Trophoblast cell (in vitro differentiated cells and primary cell): ENCODE results near the gene EPHB1.

Source experiments
- DNase-seq, 2 donors: peaks; one replicate each; pipeline ENCODE4 v3.0.0-alpha.2; 2016
- H2AFZ ChIP-seq: 2 replicates; pipeline ENCODE4 v1.6.1; 2013; ENCODE audit warnings: low read length, moderate library complexity, mild to moderate bottlenecking; ENCODE audit not compliant: insufficient read depth, poor library complexity
- H2AK5ac ChIP-seq: 2 replicates; pipeline ENCODE4 v1.6.1; 2013; ENCODE audit warnings: mild to moderate bottlenecking, low read length
- H2BK120ac ChIP-seq: 2 replicates; pipeline ENCODE4 v1.6.1; 2013; ENCODE audit warnings: low read length, mild to moderate bottlenecking, moderate library complexity; ENCODE audit not compliant: insufficient read depth, poor library complexity
- H2BK12ac ChIP-seq: 2 replicates; pipeline ENCODE4 v1.6.1; 2013; ENCODE audit warnings: mild to moderate bottlenecking, low read length, moderate library complexity
- H2BK5ac ChIP-seq: 2 replicates; pipeline ENCODE4 v1.6.1; 2013; ENCODE audit warnings: low read length, low read depth, moderate library complexity, mild to moderate bottlenecking; ENCODE audit not compliant: poor library complexity
- H3K14ac ChIP-seq: 2 replicates; pipeline ENCODE4 v1.6.1; 2013; ENCODE audit warnings: mild to moderate bottlenecking, low read length
- H3K18ac ChIP-seq: 2 replicates; pipeline ENCODE4 v1.6.1; 2013; ENCODE audit warnings: mild to moderate bottlenecking, low read length
- H3K23ac ChIP-seq: 2 replicates; pipeline ENCODE4 v1.6.1; 2013; ENCODE audit warnings: low read length
- H3K27ac ChIP-seq: 2 replicates; pipeline ENCODE4 v1.5.1; 2013; ENCODE audit warnings: low read depth, mild to moderate bottlenecking, inconsistent platforms, low read length, moderate library complexity
- H3K27me3 ChIP-seq: 2 replicates; pipeline ENCODE4 v1.6.1; 2013; ENCODE audit warnings: inconsistent platforms, mild to moderate bottlenecking, low read length, moderate library complexity; ENCODE audit not compliant: insufficient read depth
- H3K36me3 ChIP-seq, 2 experiments: 1 replicate in 1 of 2; 2 replicates in 1 of 2; pipeline ENCODE4 v1.6.1; 2013; ENCODE audit warnings: low read length in 2 of 2, mild to moderate bottlenecking in 2 of 2, moderate library complexity in 1 of 2; ENCODE audit not compliant: insufficient read depth in 2 of 2, control insufficient read depth in 1 of 2
- H3K4ac ChIP-seq: 2 replicates; pipeline ENCODE4 v1.6.1; 2013; ENCODE audit warnings: low read depth, mild to moderate bottlenecking, low read length, moderate library complexity
- H3K4me1 ChIP-seq, 2 experiments: 1 replicate in 1 of 2; 2 replicates in 1 of 2; pipeline ENCODE4 v1.6.1; 2013; ENCODE audit warnings: low read length in 2 of 2, mild to moderate bottlenecking in 2 of 2, moderate library complexity in 1 of 2; ENCODE audit not compliant: insufficient read depth in 2 of 2, control insufficient read depth in 1 of 2
- H3K4me2 ChIP-seq: 2 replicates; pipeline ENCODE4 v1.6.1; 2013; ENCODE audit warnings: inconsistent platforms, mild to moderate bottlenecking, low read length, moderate library complexity
- H3K4me3 ChIP-seq: 2 replicates; pipeline ENCODE4 v1.5.1; 2013; ENCODE audit warnings: mild to moderate bottlenecking, low read depth, low read length, inconsistent platforms
- H3K79me1 ChIP-seq: one replicate; pipeline ENCODE4 v1.6.1; 2013; ENCODE audit warnings: low read length
- H3K79me2 ChIP-seq: 2 replicates; pipeline ENCODE4 v1.6.1; 2013; ENCODE audit warnings: low read length, mild to moderate bottlenecking; ENCODE audit not compliant: control insufficient read depth, insufficient read depth, poor library complexity
- H3K9ac ChIP-seq: 2 replicates; pipeline ENCODE4 v1.6.1; 2013; ENCODE audit warnings: mild to moderate bottlenecking, low read length
- H3K9me3 ChIP-seq: 2 replicates; pipeline ENCODE4 v1.6.1; 2013; ENCODE audit warnings: low read depth, mild to moderate bottlenecking, control low read depth, inconsistent platforms, low read length; ENCODE audit not compliant: insufficient read depth
- H4K12ac ChIP-seq: 2 replicates; pipeline ENCODE4 v1.6.1; 2013; ENCODE audit warnings: low read depth, mild to moderate bottlenecking, low read length, moderate library complexity
- H4K8ac ChIP-seq: 2 replicates; pipeline ENCODE4 v1.6.1; 2013; ENCODE audit warnings: low read depth, mild to moderate bottlenecking, low read length, moderate library complexity
- H4K91ac ChIP-seq: one replicate; pipeline ENCODE4 v1.6.1; 2013; ENCODE audit warnings: low read depth, mild to moderate bottlenecking, low read length, moderate library complexity
- WGBS: extraction: QIAGEN DNeasy Blood & Tissue Kit; methylation state at CpG from one replicate; pipeline ENCODE4 v1.1.7; 2013; ENCODE audit warnings: missing lambda C conversion rate; ENCODE audit not compliant: insufficient read length, insufficient coverage; ENCODE audit errors: extremely low coverage; 5-methylcytosine and 5-hydroxymethylcytosine counted together

The EPHB1 gene

GRCh38 chr3:135141672-135142071 lies 346.6 kb downstream of the EPHB1 start:
- H3K9ac ChIP-seq: no peak overlapping the region

DNA sequence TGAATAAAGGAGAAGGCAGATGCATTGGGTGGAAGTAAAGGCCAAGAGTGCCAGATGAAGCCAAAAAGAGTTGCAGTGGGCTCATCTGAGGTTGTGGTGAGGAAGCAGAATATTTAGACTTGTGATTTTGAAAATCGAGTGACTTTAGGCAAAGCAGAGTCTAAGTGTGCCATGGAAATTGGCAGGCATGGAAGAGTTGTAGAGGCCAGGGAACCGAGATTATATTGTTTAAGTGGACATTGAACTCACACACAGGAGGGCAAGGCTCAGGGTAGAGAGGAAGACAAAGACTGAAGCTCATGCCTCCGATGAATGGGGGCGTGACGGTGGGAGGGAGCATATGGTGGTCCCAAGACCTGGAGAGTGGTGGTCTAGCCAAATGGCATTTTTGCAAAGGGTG lies 347.5 kb downstream of the EPHB1 start:
- H4K12ac ChIP-seq: no peak overlapping the region

More at GRCh38 chr3:135141672-135142071, 346.6 kb downstream of the EPHB1 start:
- Histone ChIP-seq H2BK12ac (no peak overlapping the region), H2AFZ (no peak overlapping the region), H3K4ac (no peak overlapping the region), H3K79me2 (no peaks in the 10 kb centered on the region), H3K9me3 (peaks cover 3% of the 10 kb centered on the region), H4K12ac (no peak overlapping the region), H3K4me2 (no peak overlapping the region), H4K8ac (no peak overlapping the region), H3K4me1 (peaks cover 0 to 3% of the 10 kb centered on the region in 2 experiments), H3K14ac (no peak overlapping the region), H3K27me3 (no peaks in the 10 kb centered on the region), H3K36me3 (no peaks in the 10 kb centered on the region), H3K4me3 (no peak overlapping the region), H2BK5ac (no peak overlapping the region), H3K27ac (no peak overlapping the region), H3K23ac (no peak overlapping the region), H2BK120ac (no peak overlapping the region), H4K91ac (no peak overlapping the region), H3K79me1 (no peaks in the 10 kb centered on the region), H3K18ac (no peak overlapping the region), H2AK5ac (no peak overlapping the region)
- no CpG with 5 or more reads among the region's 2 CpGs for WGBS
- no peak for DNase-seq

DNA sequence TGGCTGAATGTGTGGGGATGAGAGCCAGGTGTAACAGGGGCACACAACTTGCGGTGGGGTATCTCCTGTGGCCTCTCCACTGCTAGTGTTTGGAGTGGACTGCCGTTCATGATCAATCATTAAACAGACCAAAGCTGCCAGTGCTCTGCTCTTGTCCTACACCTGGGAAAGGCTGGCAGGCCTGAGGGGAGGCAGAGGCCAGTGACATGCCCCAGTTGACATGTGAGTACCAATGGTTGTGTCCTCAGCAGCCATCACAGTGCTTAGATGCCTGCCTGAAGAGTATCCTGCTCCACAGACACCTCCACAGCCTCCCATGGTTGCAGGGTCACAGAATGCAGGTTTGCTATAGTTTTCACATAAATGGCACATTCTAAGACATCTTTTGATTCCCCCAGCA lies 348.4 kb downstream of the EPHB1 start:
- no peak for DNase-seq
- Histone ChIP-seq H3K9me3 (peaks cover 3% of the 10 kb centered on the region), H2BK5ac (no peak overlapping the region), H4K8ac (no peak overlapping the region), H3K36me3 (no peaks in the 10 kb centered on the region), H4K91ac (no peak overlapping the region), H3K27ac (no peak overlapping the region), H2BK120ac (no peak overlapping the region), H3K4ac (no peak overlapping the region), H3K4me1 (no peaks in the 10 kb centered on the region), H3K9ac (no peak overlapping the region), H4K12ac (no peak overlapping the region), H3K4me3 (no peak overlapping the region), H2AK5ac (no peak overlapping the region), H3K23ac (no peak overlapping the region), H2BK12ac (no peak overlapping the region), H3K14ac (no peak overlapping the region), H3K79me2 (no peaks in the 10 kb centered on the region), H3K18ac (no peak overlapping the region), H2AFZ (no peak overlapping the region), H3K79me1 (no peaks in the 10 kb centered on the region), H3K27me3 (no peaks in the 10 kb centered on the region), H3K4me2 (no peak overlapping the region)
- WGBS: no CpG with 5 or more reads among the region's 2 CpGs

More for the DNA sequence above, 347.5 kb downstream of the EPHB1 start:
- Histone ChIP-seq H4K91ac (no peak overlapping the region), H3K14ac (no peak overlapping the region), H3K4ac (no peak overlapping the region), H3K4me1 (no peaks in the 10 kb centered on the region), H3K9ac (no peak overlapping the region), H3K79me1 (no peaks in the 10 kb centered on the region), H3K18ac (no peak overlapping the region), H3K27ac (no peak overlapping the region), H3K9me3 (peaks cover 3% of the 10 kb centered on the region), H3K27me3 (no peaks in the 10 kb centered on the region), H2AFZ (no peak overlapping the region), H3K4me2 (no peak overlapping the region), H2AK5ac (no peak overlapping the region), H3K36me3 (no peaks in the 10 kb centered on the region), H2BK5ac (no peak overlapping the region), H2BK12ac (no peak overlapping the region), H3K23ac (no peak overlapping the region), H3K4me3 (no peak overlapping the region), H3K79me2 (no peaks in the 10 kb centered on the region), H4K8ac (no peak overlapping the region), H2BK120ac (no peak overlapping the region)
- no CpG with 5 or more reads among the region's 5 CpGs for WGBS
- no peak for DNase-seq

GRCh38 chr3:135145581-135145980 lies 350.5 kb downstream of the EPHB1 start:
- Histone ChIP-seq H3K79me2 (no peaks in the 10 kb centered on the region), H3K23ac (no peak overlapping the region), H4K91ac (no peak overlapping the region), H3K4me3 (no peak overlapping the region), H2BK120ac (no peak overlapping the region), H2BK5ac (no peak overlapping the region), H4K12ac (no peak overlapping the region), H2AFZ (no peak overlapping the region), H3K4ac (no peak overlapping the region), H3K9me3 (peaks cover 3% of the 10 kb centered on the region), H2BK12ac (no peak overlapping the region), H3K27ac (no peak overlapping the region), H2AK5ac (no peak overlapping the region), H3K79me1 (no peaks in the 10 kb centered on the region), H3K27me3 (no peaks in the 10 kb centered on the region), H3K9ac (no peak overlapping the region), H3K4me2 (no peak overlapping the region), H3K14ac (no peak overlapping the region), H3K18ac (no peak overlapping the region), H4K8ac (no peak overlapping the region), H3K4me1 (no peaks in the 10 kb centered on the region), H3K36me3 (no peaks in the 10 kb centered on the region)
- WGBS: no CpG with 5 or more reads among the region's 3 CpGs
- no peak for DNase-seq
